ENCODE results near the gene P2RX3. TPM values are rescaled to one million over a fixed set of nuclear protein-coding genes. Genes with fewer than 3 reads are reported as not detected.
A peak's percentile ranks its signal among the peaks of the same experiment; 100 is the strongest.

The P2RX3 gene
- total and polyA plus RNA-seq, 2 experiments from 2014 or later, result 0.15 to 0.35 TPM

DNA sequence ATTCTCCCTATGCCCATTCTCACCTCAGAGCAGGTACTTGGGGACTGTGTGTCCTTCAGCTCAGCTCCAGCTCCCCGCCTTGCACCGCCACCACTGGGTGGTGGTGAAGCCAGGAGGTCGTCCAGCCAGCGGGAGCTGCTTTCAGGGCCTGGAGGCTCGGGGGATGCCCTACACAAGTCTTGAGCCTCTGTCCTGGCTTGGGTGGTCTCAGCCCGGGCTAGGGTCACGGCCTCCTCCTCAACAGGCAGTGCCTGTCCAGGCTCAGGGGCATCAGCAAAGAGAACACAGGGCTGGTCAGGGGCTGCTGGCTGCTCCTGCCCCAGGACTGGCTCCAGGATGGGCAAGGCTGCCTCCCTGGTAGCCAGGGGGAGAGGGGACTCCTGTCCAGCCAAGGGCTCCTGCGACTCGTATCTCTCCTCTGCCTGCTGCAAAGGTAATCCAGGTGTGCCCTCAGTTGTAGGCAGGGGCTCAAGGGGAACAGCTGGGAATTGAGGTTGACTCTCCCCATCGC, 25.6 kb upstream of the P2RX3 start:
- Histone ChIP-seq H3K4me1 (ENCODE audit: insufficient read depth) (peaks cover 32% of the 10 kb centered on the region), H3K4me2 (no peak overlapping the region), H4K20me1 (replicated peaks; ENCODE audit: insufficient read depth) (peaks cover 14% of the 10 kb centered on the region), H3K27me3 (ENCODE audit: insufficient read depth) (no peaks in the 10 kb centered on the region), H3K79me2 (replicated peaks; ENCODE audit: insufficient read depth) (peaks cover 38% of the 10 kb centered on the region), H3K4me3 (no peak overlapping the region), H3K36me3 (ENCODE audit: insufficient read depth) (peaks cover 30% of the 10 kb centered on the region), H2AFZ (no peak overlapping the region), H3K27ac (ENCODE audit: low read depth) (peak overlapping the region; percentile 88), H3K9me2 (ENCODE audit: insufficient read depth) (no peaks in the 10 kb centered on the region), H3F3A (replicated peaks; ENCODE audit: low read depth) (peaks cover 16% of the 10 kb centered on the region)
- Mint-ChIP-seq H3K36me3 (ENCODE audit: low read depth) (peaks cover 48% of the 10 kb centered on the region), H3K4me3 (peak overlapping the region; percentile 21; the same call in 1 of the 3 replicates), H3K27me3 (ENCODE audit: insufficient read depth, low read depth, poor library complexity) (peaks cover 11% of the 10 kb centered on the region), H3K27ac (peak overlapping the region; percentile 87), H3K9me3 (no peaks in the 10 kb centered on the region; the same call in 2 of the 3 replicates), H3K4me1 (peaks cover 39% of the 10 kb centered on the region)
- DNase-seq (ENCODE audit: low spot score), result no peak
- no peak for ATAC-seq
- no peak for TF ChIP-seq NANOG (IDR thresholded peaks at IDR 0.05; ENCODE audit: borderline replicate concordance)
- no peak for TF ChIP-seq STAT1 (IDR thresholded peaks at IDR 0.05; ENCODE audit: unreplicated experiment)
- no peak for TF ChIP-seq ZNF331 (CRISPR knock-in tag; IDR thresholded peaks at IDR 0.05; ENCODE audit: low read depth)
- TF ChIP-seq, protein P1, sequence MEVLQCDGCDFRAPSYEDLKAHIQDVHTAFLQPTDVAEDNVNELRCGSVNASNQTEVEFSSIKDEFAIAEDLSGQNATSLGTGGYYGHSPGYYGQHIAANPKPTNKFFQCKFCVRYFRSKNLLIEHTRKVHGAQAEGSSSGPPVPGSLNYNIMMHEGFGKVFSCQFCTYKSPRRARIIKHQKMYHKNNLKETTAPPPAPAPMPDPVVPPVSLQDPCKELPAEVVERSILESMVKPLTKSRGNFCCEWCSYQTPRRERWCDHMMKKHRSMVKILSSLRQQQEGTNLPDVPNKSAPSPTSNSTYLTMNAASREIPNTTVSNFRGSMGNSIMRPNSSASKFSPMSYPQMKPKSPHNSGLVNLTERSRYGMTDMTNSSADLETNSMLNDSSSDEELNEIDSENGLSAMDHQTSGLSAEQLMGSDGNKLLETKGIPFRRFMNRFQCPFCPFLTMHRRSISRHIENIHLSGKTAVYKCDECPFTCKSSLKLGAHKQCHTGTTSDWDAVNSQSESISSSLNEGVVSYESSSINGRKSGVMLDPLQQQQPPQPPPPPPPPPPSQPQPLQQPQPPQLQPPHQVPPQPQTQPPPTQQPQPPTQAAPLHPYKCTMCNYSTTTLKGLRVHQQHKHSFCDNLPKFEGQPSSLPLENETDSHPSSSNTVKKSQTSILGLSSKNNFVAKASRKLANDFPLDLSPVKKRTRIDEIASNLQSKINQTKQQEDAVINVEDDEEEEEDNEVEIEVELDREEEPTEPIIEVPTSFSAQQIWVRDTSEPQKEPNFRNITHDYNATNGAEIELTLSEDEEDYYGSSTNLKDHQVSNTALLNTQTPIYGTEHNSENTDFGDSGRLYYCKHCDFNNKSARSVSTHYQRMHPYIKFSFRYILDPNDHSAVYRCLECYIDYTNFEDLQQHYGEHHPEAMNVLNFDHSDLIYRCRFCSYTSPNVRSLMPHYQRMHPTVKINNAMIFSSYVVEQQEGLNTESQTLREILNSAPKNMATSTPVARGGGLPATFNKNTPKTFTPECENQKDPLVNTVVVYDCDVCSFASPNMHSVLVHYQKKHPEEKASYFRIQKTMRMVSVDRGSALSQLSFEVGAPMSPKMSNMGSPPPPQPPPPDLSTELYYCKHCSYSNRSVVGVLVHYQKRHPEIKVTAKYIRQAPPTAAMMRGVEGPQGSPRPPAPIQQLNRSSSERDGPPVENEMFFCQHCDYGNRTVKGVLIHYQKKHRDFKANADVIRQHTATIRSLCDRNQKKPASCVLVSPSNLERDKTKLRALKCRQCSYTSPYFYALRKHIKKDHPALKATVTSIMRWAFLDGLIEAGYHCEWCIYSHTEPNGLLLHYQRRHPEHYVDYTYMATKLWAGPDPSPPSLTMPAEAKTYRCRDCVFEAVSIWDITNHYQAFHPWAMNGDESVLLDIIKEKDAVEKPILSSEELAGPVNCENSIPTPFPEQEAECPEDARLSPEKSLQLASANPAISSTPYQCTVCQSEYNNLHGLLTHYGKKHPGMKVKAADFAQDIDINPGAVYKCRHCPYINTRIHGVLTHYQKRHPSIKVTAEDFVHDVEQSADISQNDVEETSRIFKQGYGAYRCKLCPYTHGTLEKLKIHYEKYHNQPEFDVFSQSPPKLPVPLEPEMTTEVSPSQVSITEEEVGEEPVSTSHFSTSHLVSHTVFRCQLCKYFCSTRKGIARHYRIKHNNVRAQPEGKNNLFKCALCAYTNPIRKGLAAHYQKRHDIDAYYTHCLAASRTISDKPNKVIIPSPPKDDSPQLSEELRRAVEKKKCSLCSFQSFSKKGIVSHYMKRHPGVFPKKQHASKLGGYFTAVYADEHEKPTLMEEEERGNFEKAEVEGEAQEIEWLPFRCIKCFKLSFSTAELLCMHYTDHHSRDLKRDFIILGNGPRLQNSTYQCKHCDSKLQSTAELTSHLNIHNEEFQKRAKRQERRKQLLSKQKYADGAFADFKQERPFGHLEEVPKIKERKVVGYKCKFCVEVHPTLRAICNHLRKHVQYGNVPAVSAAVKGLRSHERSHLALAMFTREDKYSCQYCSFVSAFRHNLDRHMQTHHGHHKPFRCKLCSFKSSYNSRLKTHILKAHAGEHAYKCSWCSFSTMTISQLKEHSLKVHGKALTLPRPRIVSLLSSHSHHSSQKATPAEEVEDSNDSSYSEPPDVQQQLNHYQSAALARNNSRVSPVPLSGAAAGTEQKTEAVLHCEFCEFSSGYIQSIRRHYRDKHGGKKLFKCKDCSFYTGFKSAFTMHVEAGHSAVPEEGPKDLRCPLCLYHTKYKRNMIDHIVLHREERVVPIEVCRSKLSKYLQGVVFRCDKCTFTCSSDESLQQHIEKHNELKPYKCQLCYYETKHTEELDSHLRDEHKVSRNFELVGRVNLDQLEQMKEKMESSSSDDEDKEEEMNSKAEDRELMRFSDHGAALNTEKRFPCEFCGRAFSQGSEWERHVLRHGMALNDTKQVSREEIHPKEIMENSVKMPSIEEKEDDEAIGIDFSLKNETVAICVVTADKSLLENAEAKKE (CRISPR knock-in tag; IDR thresholded peaks at IDR 0.05), result no peak
- no peak for TF ChIP-seq EZH2phosphoT487 (IDR thresholded peaks at IDR 0.05; ENCODE audit: unreplicated experiment)
- TF ChIP-seq, protein P2, sequence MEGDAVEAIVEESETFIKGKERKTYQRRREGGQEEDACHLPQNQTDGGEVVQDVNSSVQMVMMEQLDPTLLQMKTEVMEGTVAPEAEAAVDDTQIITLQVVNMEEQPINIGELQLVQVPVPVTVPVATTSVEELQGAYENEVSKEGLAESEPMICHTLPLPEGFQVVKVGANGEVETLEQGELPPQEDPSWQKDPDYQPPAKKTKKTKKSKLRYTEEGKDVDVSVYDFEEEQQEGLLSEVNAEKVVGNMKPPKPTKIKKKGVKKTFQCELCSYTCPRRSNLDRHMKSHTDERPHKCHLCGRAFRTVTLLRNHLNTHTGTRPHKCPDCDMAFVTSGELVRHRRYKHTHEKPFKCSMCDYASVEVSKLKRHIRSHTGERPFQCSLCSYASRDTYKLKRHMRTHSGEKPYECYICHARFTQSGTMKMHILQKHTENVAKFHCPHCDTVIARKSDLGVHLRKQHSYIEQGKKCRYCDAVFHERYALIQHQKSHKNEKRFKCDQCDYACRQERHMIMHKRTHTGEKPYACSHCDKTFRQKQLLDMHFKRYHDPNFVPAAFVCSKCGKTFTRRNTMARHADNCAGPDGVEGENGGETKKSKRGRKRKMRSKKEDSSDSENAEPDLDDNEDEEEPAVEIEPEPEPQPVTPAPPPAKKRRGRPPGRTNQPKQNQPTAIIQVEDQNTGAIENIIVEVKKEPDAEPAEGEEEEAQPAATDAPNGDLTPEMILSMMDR (conservative IDR thresholded peaks at IDR 0.05; ENCODE audit: low read depth in 2 of 2), result no peak
- no peak for TF ChIP-seq CREB1 (CRISPR knock-in tag; IDR thresholded peaks at IDR 0.05; ENCODE audit: low read depth)
- no peak for TF ChIP-seq JUNB (IDR thresholded peaks at IDR 0.05; ENCODE audit: unreplicated experiment)
- TF ChIP-seq, protein P3, sequence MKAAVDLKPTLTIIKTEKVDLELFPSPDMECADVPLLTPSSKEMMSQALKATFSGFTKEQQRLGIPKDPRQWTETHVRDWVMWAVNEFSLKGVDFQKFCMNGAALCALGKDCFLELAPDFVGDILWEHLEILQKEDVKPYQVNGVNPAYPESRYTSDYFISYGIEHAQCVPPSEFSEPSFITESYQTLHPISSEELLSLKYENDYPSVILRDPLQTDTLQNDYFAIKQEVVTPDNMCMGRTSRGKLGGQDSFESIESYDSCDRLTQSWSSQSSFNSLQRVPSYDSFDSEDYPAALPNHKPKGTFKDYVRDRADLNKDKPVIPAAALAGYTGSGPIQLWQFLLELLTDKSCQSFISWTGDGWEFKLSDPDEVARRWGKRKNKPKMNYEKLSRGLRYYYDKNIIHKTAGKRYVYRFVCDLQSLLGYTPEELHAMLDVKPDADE (IDR thresholded peaks at IDR 0.05), result no peak
- TF ChIP-seq EZH2 (IDR thresholded peaks at IDR 0.05; ENCODE audit: low read depth, unreplicated experiment), result no peak
- no peak for TF ChIP-seq ZNF114 (CRISPR knock-in tag; IDR thresholded peaks at IDR 0.05)
- TF ChIP-seq, protein P4, sequence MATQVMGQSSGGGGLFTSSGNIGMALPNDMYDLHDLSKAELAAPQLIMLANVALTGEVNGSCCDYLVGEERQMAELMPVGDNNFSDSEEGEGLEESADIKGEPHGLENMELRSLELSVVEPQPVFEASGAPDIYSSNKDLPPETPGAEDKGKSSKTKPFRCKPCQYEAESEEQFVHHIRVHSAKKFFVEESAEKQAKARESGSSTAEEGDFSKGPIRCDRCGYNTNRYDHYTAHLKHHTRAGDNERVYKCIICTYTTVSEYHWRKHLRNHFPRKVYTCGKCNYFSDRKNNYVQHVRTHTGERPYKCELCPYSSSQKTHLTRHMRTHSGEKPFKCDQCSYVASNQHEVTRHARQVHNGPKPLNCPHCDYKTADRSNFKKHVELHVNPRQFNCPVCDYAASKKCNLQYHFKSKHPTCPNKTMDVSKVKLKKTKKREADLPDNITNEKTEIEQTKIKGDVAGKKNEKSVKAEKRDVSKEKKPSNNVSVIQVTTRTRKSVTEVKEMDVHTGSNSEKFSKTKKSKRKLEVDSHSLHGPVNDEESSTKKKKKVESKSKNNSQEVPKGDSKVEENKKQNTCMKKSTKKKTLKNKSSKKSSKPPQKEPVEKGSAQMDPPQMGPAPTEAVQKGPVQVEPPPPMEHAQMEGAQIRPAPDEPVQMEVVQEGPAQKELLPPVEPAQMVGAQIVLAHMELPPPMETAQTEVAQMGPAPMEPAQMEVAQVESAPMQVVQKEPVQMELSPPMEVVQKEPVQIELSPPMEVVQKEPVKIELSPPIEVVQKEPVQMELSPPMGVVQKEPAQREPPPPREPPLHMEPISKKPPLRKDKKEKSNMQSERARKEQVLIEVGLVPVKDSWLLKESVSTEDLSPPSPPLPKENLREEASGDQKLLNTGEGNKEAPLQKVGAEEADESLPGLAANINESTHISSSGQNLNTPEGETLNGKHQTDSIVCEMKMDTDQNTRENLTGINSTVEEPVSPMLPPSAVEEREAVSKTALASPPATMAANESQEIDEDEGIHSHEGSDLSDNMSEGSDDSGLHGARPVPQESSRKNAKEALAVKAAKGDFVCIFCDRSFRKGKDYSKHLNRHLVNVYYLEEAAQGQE (IDR thresholded peaks at IDR 0.05; ENCODE audit: unreplicated experiment), result no peak
- no peak for TF ChIP-seq POLR2AphosphoS5 (IDR thresholded peaks at IDR 0.05; ENCODE audit: low read depth)
